NCI-H2107 treated with DMSO at 0.1 percent for 48 hours (cell line): ENCODE results near the gene PLD4.
"Not testable (repeated sequence)": the region's sequence is repeated elsewhere in the genome, so short reads cannot be mapped to it uniquely, and the experiment has no call there.

ENCODE experiments used
- DNase-seq: peaks from one replicate; lab custom pipeline; 2025; ENCODE audit not compliant: unreplicated experiment; lab: John Stamatoyannopoulos, UW

Gene PLD4, protein sequence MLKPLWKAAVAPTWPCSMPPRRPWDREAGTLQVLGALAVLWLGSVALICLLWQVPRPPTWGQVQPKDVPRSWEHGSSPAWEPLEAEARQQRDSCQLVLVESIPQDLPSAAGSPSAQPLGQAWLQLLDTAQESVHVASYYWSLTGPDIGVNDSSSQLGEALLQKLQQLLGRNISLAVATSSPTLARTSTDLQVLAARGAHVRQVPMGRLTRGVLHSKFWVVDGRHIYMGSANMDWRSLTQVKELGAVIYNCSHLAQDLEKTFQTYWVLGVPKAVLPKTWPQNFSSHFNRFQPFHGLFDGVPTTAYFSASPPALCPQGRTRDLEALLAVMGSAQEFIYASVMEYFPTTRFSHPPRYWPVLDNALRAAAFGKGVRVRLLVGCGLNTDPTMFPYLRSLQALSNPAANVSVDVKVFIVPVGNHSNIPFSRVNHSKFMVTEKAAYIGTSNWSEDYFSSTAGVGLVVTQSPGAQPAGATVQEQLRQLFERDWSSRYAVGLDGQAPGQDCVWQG

DNA sequence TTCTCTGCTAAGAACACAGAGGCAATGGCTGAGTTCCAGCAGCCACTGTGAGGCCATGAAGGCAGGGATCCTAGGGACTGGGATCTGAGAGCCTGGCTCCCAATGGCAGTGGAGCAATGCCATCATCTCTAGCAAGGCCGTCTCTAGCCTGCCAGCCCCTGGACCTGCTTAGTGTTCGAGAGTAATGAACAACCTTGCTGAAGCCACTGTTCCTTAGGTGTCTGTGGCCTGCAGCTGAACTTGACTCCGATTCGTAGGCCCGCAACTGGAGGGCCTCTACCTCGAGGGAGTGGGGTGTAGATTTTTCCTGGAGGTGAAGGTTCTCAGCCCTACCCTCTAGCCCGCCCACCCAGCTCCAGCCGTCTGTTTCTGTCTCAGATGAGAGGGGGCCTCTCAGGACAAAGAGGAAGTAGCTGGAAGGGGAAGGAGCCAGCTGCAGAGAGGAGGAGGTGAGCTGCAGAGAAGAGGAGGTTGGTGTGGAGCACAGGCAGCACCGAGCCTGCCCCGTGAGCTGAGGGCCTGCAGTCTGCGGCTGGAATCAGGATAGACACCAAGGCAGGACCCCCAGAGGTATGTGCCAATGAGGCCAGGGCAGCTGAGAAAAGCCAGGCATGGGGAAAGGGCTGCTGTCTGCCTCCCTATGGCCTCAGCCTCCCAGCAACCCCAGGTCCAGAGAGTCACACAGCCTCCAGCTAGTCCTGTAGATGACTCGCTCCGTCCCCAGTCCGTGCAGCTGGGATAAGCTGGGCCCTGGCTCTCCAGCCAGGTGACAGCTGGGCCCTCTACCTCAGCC, at the start of gene PLD4:
Gene PLD4 (plus strand): TSS at position 459 of the 793 bp plus-strand sequence. CDS start 2,262 bp downstream, outside the sequence.
- DNase-seq: no peak

DNA sequence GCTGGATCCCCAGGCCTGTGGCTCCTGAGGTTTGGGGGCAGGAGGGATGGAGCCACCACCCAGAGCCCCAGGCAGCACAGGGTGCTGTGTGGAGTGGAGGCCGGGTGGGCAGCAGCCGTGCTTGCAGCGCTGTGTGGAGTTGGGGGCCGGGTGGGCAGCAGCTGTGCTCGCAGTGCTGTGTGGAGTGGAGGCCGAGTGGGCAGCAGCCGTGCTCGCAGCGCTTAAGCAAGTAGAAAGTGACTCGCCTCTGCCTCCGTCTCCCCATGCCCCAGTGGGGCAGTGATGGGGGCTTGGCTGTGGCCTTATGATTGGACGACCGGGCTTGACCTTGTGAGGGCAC, 49.3 kb upstream of the PLD4 start:
- no peak for DNase-seq

DNA sequence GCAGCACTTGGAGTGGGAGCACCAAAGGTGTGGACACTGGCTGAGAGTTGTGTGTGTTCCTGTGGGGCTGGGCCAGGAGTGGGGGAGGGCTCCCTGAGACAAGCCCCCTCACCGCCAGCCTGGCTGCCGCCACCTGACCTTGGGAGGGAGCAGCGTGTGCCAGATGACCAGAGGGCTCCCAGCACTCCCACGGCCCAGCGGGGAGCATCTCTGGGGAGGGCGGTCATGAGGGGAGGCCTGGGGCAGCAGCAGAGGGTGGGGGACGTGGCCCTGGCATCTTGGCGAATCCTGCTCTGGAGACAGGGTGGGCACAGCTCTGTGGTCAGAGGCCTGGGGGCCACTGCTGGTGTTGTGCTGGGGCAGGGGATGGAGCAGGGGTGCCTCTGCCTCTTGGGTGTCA, 48.9 kb upstream of the PLD4 start:
- DNase-seq: no peak

DNA sequence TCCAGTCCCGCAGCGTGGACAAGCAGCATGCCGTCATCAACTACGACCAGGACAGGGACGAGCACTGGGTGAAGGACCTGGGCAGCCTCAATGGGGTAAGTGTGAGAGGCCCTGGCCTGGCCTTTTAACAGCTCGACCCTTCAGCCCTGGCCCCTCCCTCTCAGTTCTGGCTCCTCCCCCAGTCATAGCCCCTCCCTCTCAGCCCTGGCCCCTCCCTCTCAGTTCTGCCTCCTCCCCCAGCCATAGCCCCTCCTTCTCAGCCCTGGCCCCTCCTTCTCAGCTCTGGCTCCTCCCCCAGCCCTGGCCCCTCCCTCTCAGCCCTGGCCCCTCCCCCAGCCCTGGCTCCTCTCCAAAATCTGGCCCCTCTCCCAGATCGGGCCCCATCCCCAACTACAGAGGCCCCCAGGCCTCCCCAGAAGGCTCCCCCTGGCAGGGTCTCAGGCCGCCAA, 48.4 kb upstream of the PLD4 start:
- no peak for DNase-seq

DNA sequence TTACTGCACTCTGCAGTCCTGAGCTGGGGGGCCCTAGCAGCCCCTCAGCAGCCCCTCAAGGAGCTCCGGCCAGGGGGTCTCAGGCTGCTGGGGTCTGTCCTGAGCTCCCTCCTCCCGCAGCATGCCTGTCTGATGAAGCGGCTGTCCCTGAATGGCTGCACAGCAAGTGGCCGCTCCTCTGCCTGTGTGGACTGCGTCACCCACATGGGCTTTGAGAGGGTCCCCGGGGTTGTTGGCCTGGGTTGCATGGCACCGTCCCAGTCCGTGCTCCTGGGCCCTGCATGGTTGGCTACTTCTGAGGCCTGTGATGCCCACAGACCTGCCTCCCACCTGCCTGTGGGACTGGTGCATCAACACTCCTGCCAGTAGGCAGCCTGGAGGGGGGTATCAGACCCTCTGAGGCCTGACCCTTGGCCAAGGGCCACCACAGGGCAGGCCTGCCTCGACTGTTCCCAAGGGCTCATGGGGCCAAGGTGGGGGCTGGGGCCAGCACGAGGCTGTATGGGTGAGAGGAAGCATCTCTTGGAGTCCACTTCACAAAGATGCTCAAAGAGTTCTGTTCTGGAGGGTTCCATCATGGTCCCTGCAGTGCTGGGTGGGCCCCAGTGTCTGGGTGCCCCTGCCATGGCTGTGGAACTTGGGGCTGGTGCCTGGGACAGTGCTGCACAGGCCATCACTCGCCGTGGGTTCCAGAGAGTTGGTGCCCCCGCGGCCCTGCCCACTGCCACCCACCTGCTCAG, 47.4 kb upstream of the PLD4 start:
- DNase-seq: no peak

DNA sequence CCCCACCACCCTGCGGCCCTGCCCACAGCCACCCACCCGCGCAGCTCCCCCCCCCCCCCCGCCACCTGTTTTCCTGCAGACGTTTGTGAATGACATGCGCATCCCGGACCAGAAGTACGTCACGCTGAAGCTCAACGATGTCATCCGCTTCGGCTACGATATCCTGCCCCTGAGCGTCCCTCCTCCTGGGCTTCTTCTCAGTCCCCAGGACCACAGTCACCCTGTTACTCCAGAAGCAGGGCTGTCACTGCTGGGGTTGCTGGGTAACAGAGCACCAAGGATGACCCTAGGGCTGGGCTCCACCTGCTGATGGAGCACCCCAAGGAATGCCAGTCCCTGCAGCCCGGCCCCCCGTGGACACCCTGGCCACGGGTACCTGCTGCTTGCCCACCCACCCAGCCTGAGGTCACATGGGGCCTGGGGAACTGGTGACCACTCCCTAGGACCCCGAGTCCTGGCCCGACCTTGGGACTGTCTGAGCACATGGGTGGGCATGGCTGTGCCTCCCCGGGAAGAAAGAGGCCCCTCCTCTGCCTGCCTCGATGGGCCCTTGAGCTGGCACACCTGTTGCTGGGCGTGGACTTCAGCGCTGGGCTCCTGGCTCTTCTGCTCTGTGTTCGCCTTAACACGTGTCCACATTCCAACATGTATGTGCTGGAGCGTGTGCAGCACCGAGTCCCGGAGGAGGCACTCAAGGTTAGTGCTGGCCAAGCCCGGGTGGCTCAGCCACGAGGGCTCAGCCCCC, 46.7 kb upstream of the PLD4 start:
- DNase-seq: no peak

DNA sequence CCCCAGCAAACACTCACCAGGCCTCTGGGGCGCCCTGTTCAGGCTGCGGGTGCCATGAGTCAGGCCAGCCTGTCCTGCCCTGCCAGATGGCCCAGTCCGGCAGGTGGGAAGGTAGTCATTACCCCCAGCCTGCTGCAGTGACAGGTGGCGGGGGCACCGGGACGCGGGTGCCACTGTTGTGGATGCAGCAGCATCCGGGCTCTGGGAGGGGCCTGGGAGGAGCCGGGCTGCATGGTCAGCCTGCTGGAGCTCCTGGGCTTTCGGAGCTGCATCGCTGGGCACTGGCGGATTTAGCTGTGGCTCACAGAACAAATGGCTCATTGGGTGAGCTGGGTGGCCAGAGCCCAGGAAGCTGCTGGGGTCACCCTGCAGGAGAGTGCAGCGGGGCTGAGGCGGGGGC, 46.1 kb upstream of the PLD4 start:
- DNase-seq: no peak

DNA sequence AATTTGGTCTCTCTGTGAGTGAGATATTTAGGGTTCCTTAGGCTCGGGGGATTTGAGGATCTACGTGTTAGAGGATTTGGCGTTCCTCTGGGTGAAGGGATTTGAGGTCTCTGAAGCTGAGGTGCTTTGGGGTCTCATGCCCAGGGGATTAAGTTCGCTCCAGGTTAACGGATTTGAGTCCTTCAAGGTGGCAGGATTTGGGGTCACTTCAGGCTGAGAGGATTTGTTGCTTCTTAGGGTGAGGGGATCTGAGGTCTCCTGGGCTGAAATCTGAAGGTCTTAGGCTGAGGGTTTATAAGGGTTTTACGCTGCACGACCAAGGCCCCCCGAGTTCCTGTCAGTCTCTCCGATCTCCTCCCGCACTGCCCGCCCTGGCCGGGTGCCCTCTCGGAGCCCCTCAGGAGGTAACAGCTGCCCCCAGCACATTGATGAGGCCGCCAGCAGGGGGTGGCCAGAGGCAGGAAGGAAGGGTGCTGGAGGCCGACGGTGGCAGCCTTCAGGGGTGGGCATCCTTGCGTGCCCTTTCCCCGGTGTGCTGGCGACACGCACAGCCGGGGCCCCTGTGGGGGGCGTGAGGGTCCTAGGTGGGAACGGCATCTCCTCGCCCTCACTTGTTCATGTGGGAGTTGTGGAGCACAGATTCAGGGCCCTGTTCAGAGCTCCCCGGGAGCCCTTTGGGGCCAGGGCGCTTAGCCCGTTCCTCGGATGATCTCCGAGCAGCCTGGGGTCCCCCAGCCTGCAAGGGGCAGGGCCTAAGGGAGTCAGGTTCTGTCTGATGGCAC, 45.3 kb upstream of the PLD4 start:
- DNase-seq: no peak

DNA sequence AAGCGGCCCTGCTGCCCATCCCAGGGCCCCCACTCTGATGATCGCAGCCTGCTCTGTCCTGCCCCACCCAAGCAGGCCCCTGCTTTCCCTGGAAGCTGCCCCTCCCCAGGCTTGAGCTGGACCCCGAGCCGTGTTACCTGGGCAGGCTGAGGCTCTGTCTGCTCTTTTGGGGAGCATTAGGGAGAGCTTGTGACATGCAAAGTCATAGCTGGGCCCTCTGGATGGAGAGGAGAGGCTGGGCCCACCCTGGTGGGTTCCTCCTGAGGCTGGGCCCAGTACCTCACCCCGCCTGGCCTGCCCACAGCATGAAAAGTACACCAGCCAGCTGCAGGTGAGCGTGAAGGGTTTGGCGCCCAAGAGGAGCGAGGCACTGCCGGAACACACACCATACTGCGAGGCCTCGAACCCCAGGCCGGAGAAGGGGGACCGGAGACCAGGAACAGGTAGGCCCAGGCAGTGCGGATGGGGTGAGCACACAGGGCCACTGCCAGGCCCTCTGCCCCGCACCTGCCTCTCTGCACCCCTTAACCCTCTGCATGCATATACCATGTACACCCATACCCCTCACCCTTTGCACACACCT, 44.6 kb upstream of the PLD4 start:
- DNase-seq: no peak

DNA sequence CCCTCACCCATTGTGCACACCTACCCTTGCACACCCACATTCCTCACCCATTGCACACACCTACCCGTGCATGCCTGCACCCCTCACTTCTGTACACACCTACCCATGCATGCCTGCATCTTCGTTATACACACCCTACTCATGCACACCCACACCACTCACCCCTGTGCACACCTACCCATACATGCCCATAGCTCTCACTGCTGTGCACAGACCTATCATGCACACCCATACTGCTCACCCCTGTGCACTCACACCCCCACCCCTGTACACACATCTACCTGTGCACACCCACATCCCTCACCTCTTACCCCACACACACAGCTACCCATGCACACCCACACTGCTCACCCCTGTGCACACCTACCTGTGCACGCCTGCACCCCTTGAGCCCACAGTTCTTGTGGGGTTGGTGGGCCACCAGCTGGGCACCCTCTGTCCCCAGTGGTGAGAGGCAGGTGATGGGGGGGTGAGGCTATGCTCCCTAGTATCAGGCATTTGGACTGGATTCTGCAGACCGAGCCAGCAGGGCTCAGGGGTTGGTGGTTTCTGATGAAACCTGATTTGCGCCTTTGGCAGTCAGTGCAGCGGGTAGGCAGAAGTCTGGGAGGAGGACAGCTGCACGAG, 44.0 kb upstream of the PLD4 start:
- DNase-seq: no peak

DNA sequence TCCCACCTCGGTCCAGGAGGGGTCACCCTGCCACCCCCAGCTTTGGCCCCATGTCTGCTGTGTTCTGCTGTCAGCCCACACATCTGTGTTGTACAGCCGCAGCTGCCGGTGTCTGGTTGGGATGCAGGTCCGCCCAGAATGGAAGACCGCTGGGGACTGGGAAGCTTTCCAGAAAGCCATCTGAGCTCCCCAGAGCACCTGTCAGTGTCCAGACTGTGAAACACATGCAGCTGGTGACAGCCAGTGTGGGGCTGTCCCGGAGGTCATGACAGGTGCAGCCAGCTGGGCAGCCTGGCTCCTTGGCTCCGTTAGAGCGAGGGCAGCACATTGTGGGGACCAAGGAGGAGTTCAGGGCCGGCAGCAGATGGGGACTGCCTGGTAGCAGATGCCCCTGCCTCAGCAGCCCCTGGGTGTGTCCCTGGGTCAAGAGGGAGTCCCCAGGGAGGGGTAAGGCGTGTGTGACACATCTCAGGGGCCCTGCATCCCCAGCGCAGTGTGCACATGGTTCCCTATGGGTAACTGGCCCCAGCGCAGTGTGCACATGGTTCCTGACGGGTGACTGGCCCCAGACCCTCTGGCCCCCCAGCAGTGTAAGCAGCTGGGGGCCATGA, 43.2 kb upstream of the PLD4 start:
- DNase-seq: peak; percentile 88

DNA sequence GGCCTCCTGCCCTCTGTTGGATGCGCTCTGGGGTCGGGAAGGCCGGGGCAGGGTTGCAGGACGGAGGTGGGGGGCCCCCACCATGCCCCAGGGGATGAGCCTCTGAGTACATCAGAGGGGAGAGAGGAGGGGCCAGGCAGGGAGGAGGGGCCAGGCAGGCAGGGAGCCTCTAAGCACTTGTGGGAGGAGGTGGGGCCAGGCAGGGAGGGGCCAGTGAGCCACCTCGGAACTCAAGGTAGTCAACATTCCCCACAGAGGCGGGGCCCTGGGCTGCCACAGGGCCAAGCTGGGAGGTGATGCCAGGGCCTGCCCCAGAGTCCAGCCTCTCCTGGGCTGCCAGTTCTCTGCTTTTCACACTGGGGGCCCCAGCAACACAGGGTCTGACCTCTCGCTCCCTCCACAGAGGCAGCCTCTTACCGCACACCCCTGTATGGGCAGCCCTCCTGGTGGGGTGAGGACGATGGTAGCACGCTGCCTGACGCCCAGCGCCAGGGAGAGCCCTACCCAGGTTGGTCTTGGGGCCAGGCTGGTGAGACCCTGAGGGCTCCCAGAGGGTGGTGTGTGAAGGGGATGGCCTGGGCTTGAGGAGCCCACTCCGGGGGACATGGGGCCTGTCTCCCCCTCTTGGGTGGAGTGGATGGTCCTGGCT, 42.2 kb upstream of the PLD4 start:
- peak; percentile 67 for DNase-seq

DNA sequence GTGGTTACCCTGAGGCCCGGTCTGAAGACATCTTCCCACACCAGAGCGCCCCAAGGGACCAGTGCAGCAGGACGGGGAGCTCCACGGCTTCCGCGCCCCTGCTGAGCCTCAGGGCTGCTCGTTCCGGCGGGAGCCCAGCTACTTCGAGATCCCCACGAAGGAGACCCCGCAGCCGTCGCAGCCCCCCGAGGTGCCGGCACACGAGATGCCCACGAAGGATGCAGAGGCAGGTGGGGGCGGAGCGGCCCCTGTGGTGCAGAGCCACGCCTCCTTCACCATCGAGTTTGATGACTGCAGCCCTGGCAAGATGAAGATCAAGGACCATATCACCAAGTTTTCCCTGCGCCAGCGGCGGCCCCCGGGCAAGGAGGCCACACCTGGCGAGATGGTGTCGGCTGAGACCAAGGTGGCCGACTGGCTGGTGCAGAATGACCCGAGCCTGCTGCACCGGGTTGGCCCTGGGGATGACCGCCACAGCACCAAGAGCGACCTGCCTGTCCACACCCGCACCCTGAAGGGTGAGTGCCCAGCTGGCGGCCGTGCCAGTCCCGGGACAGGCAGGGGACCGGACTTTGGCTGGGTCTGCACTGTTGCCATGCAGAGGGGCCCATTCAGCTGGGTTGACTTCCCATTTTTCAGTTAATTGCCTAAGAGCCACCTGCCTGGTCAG, 41.6 kb upstream of the PLD4 start:
- DNase-seq: no peak

DNA sequence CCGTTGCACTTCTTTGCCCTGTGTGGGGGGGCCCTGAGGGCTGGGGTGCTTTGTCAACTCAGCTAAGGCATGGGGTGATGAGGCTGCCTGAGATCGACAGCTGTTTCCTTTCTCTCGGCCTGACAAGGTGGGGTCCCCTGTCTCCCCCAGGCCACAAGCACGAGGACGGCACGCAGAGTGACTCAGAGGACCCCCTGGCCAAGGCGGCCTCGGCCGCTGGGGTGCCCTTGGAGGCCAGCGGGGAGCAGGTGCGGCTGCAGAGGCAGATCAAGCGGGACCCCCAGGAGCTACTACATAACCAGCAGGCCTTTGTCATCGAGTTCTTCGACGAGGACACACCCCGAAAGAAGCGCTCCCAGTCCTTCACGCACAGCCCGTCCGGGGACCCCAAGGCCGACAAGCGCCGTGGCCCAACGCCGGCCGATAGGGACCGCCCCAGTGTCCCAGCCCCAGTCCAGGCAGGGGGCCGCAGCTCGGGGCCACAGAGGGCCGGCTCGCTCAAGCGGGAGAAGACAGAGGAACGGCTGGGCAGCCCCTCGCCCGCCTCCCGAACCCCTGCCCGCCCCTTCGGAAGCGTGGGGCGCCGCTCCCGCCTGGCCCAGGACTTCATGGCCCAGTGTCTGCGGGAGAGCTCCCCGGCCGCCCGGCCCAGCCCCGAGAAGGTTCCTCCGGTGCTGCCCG, 40.9 kb upstream of the PLD4 start:
- DNase-seq: no peak

DNA sequence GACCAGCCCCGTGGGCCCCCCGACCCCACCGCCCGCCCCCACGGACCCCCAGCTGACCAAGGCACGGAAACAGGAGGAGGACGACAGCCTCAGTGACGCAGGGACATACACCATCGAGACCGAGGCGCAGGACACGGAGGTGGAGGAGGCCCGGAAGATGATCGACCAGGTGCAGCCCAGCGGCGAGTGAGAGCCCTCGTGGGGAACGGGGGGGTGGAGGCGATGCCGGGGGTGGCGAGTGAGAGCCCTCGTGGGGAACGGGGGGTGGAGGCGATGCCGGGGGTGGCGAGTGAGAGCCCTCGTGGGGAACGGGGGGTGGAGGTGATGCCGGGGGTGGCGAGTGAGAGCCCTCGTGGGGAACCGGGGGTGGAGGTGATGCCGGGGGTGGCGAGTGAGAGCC, 40.3 kb upstream of the PLD4 start:
- not testable (repeated sequence) for DNase-seq

DNA sequence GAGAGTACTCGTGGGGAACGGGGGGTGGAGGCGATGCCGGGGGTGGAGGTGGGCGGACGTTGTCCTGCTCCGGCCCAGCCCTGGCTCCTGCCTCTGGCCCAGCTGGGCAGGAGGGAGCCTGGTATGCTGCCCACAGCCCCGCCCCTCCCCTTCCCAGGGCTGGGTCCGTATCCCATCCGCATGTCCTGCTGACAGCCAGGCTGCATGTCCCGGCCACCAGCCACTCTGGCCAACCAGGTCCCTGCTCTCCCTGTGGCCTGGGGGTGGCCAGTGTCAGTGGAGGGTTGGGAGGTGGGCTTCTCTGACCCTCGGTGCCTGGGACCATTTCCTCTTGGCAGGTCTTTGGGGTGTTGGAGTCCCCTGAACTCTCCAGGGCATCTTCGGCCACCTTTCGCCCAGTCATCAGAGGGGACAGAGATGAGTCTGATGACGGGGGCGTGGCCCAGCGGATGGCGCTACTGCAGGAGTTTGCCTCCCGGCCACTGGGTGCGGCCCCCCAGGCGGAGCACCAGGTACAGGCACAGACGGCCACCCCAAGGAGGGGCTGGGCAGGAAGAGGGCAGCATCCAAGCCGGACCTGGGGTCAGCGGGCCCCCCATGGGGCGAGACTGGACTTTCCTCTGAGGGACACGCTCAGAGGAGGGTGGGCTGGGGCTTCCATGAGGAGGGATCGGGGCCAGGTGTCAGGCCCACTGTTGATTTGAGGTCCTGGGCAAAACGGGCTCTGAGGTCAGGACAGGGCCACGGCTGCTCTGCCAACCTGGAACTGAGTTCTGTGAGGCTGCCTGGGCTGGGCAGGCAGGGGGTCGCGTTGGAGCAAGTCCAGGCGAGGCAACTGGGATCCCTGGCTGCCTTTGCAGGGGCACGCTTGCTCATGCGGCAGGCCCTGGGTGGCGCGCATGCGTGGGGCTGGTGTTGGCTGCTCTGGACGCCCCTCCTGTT, 39.4 kb upstream of the PLD4 start:
- no peak for DNase-seq
